ENCODE data around the gene PRKAG2. TPM values are rescaled to one million over a fixed set of nuclear protein-coding genes. Genes with fewer than 3 reads are reported as not detected.

PRKAG2 gene
- total RNA-seq, 2 experiments from 2014 or later, result 23.5 to 25.6 TPM

DNA sequence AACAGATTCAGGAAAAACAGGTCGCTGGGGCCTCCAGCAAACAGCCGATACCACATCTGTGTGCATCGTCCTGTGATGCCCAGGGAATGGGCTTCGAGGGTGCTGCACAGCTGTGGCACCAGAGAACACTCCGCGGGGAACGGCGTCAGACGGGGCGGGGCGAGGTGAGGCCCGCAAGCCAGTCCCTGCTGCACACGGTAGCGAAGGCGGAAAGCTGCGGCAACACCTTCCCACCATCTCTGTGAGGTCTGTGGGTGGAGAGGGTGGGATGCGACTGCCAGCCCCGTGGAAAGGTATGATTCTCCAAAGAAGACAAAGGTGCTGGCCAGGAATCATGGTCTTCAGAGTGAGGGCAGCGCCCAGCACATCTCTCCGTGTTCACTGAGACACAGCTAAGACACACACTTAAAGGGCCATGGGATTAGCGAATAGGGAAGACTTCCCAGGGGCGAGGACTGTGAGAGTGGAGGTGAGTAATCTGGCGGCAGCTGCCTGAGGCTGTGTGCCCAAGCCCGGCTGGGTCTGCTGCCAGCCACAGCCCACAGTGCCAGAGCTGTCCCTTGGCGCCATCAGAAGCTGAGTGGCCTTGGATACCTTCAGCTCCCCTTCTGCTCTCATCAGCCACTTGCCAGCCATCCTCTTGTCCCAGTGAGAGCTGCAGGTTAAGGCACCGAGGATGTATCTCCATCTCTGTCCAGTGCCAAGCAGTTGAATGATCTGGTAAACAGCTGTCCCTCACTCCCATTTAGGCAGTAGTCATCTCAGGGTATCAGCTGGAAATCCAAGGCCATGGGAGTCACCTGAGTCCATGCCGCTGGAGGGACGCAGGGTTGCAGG lies 17.6 kb downstream of the PRKAG2 start:
- H3K9me3 Mint-ChIP-seq, result no peaks in the 10 kb centered on the region
- no peaks in the 10 kb centered on the region for H3K36me3 Mint-ChIP-seq
- no peak for DNase-seq
- H3K27me3 Mint-ChIP-seq, result no peaks in the 10 kb centered on the region
- ChIA-PET CTCF (interaction anchor here (1.5 to 1.9 kb wide), 2 partner anchors 9 to 76 kb away, joined by 3 to 8 read pairs; no protein-coding TSS in a partner anchor), POLR2A (no interaction called here)
- no peak overlapping the region for H3K4me3 Mint-ChIP-seq
- no peak overlapping the region for H3K27ac Mint-ChIP-seq
- intact Hi-C loops (cut with micrococcal nuclease), result no loop called here
- peaks cover 7% of the 10 kb centered on the region for H3K4me1 Mint-ChIP-seq (ENCODE audit: low read depth)

- Mint-ChIP-seq H3K4me1 (ENCODE audit: low read depth) (peaks cover 9% of the 10 kb centered on the region), H3K4me3 (no peak overlapping the region), H3K27me3 (no peaks in the 10 kb centered on the region), H3K9me3 (no peaks in the 10 kb centered on the region), H3K36me3 (no peaks in the 10 kb centered on the region), H3K27ac (no peak overlapping the region)
- DNase-seq, result no peak
- POLR2A ChIA-PET, result no interaction called here
- intact Hi-C loops (cut with micrococcal nuclease), result no loop called here
- CTCF ChIA-PET, result no interaction called here
Observed at GRCh38 chr7:151858456-151858855, 18.5 kb downstream of the PRKAG2 start.

- no peak overlapping the region for H3K27ac Mint-ChIP-seq
- ChIA-PET POLR2A (no interaction called here), CTCF (no interaction called here)
- peaks cover 11% of the 10 kb centered on the region for H3K4me1 Mint-ChIP-seq (ENCODE audit: low read depth)
- H3K27me3 Mint-ChIP-seq, result no peaks in the 10 kb centered on the region
- no peaks in the 10 kb centered on the region for H3K9me3 Mint-ChIP-seq
- H3K36me3 Mint-ChIP-seq, result no peaks in the 10 kb centered on the region
- H3K4me3 Mint-ChIP-seq, result no peak overlapping the region
- intact Hi-C loops (cut with micrococcal nuclease), result no loop called here
- DNase-seq, result no peak
Observed at GRCh38 chr7:151857866-151858450, 19.0 kb downstream of the PRKAG2 start.

- Mint-ChIP-seq H3K36me3 (no peaks in the 10 kb centered on the region), H3K4me3 (no peak overlapping the region), H3K27ac (no peak overlapping the region), H3K9me3 (no peaks in the 10 kb centered on the region), H3K27me3 (no peaks in the 10 kb centered on the region), H3K4me1 (ENCODE audit: low read depth) (peaks cover 15% of the 10 kb centered on the region)
- intact Hi-C loops (cut with micrococcal nuclease), result no loop called here
- ChIA-PET CTCF (no interaction called here), POLR2A (no interaction called here)
- no peak for DNase-seq
Observed at GRCh38 chr7:151857412-151857811, 19.5 kb downstream of the PRKAG2 start.

DNA sequence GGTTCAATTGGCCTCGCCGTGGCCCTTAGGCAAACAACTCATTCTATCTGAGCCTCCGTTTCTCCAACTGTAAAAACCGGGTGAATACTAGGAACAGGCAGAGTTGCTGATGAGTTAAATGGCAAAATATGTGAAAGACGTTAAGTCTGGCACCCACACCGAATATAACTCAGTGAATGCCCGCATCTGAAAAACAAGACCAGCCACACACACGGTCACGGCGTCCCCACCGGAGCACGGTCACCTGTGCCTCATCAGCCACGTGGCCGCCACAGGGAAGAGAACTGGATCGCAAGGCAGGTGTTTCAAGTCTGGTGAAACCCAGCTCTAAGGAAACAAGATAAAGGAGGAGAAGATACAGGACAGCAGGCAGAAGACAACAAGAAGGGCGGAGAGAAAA lies 20.4 kb downstream of the PRKAG2 start:
- DNase-seq, result no peak
- H3K4me1 Mint-ChIP-seq (ENCODE audit: low read depth), result peaks cover 24% of the 10 kb centered on the region
- intact Hi-C loops (cut with micrococcal nuclease), result no loop called here
- H3K27ac Mint-ChIP-seq, result no peak overlapping the region
- CTCF ChIA-PET, result no interaction called here
- H3K4me3 Mint-ChIP-seq, result no peak overlapping the region
- no peaks in the 10 kb centered on the region for H3K27me3 Mint-ChIP-seq
- no peaks in the 10 kb centered on the region for H3K36me3 Mint-ChIP-seq
- POLR2A ChIA-PET, result no interaction called here
- H3K9me3 Mint-ChIP-seq, result no peaks in the 10 kb centered on the region

- no peak overlapping the region for H3K4me3 Mint-ChIP-seq
- H3K27ac Mint-ChIP-seq, result no peak overlapping the region
- ChIA-PET POLR2A (no interaction called here), CTCF (no interaction called here)
- H3K9me3 Mint-ChIP-seq, result no peaks in the 10 kb centered on the region
- intact Hi-C loops (cut with micrococcal nuclease), result no loop called here
- DNase-seq, result no peak
- no peaks in the 10 kb centered on the region for H3K36me3 Mint-ChIP-seq
- no peaks in the 10 kb centered on the region for H3K27me3 Mint-ChIP-seq
- H3K4me1 Mint-ChIP-seq (ENCODE audit: low read depth), result peaks cover 28% of the 10 kb centered on the region
Observed at GRCh38 chr7:151856098-151856497, 20.8 kb downstream of the PRKAG2 start.

DNA sequence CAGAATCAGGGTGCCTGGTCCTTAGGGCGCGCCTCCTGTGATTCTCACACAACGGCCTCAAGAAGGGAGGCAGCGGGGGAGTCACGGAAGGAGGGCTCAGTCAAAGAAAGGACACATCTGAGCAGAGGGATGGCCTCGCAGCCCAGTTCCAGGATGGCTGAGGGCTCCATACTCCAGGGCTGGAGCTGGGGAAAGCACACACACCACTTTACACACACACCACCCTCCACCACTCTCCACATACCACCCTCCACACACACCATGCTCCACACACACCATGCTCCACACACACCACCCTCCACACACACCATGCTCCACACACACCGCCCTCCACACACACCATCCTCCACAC lies 22.2 kb downstream of the PRKAG2 start:
- Mint-ChIP-seq H3K36me3 (no peaks in the 10 kb centered on the region), H3K27ac (no peak overlapping the region), H3K4me1 (ENCODE audit: low read depth) (peaks cover 35% of the 10 kb centered on the region), H3K4me3 (no peak overlapping the region), H3K27me3 (no peaks in the 10 kb centered on the region), H3K9me3 (no peaks in the 10 kb centered on the region)
- intact Hi-C loops (cut with micrococcal nuclease), result no loop called here
- POLR2A ChIA-PET, result no interaction called here
- CTCF ChIA-PET, result no interaction called here
- DNase-seq, result no peak

GRCh38 chr7:151853896-151854719 lies 22.8 kb downstream of the PRKAG2 start:
- Mint-ChIP-seq H3K9me3 (no peaks in the 10 kb centered on the region), H3K27ac (no peak overlapping the region), H3K4me3 (no peak overlapping the region), H3K4me1 (ENCODE audit: low read depth) (peaks cover 35% of the 10 kb centered on the region), H3K36me3 (no peaks in the 10 kb centered on the region), H3K27me3 (no peaks in the 10 kb centered on the region)
- ChIA-PET POLR2A (no interaction called here), CTCF (no interaction called here)
- intact Hi-C loops (cut with micrococcal nuclease), result no loop called here
- no peak for DNase-seq

DNA sequence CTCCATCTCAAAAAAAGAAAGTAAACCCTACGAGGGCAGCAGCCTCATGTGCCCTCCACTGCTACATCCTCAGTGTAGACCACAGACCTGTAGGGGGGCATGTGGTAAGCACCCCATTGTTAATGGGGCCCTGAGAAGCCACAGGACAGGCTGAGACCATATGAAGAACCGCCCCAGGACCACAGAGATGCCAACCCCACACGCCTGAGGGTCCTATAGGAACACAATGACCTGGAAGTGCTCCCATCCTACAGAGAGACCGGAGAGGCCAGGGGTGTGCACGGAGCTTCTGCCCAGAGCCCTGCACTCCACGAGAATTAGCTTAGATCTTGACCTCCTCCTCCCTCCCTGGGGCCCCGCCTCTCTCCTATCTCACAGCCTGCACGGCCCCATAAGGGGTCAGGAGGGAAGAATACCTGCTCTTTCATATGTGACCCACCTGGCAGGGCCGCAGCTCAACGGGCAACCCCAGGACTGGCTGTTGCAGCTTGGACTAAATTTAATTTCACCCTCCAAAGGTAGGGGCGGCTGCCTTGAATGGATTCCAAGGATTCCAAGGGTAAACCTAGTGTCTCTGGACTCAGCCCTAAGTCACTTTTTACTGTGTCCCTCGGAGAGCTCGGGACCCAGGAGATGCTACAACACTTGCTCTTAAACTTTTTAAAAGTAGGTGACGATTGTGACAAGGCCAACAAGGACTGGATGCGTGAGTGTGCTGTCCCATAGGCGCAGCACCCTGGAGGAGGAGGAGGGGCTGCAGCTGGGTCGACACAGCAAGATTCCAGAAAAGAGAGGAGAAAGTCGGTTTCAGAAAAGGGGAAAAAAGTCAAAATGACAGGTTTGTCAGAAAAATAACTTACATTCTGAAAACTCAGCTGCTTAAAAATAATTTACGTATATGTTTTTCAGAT lies 24.2 kb downstream of the PRKAG2 start:
- no peaks in the 10 kb centered on the region for H3K9me3 Mint-ChIP-seq
- ChIA-PET POLR2A (no interaction called here), CTCF (interaction anchor here (1.8 kb wide), 1 partner anchor 13 kb away, joined by 7 read pairs; no protein-coding TSS in a partner anchor)
- no peaks in the 10 kb centered on the region for H3K27me3 Mint-ChIP-seq
- no peak for DNase-seq
- no peak overlapping the region for H3K27ac Mint-ChIP-seq
- intact Hi-C loops (cut with micrococcal nuclease), result no loop called here
- H3K4me3 Mint-ChIP-seq, result no peak overlapping the region
- peaks cover 35% of the 10 kb centered on the region for H3K4me1 Mint-ChIP-seq (ENCODE audit: low read depth)
- no peaks in the 10 kb centered on the region for H3K36me3 Mint-ChIP-seq

- DNase-seq, result peak; percentile 19
- Mint-ChIP-seq H3K27ac (peak overlapping the region; percentile 65), H3K9me3 (no peaks in the 10 kb centered on the region), H3K36me3 (no peaks in the 10 kb centered on the region), H3K4me1 (ENCODE audit: low read depth) (peaks cover 31% of the 10 kb centered on the region), H3K4me3 (peak overlapping the region; percentile 51), H3K27me3 (no peaks in the 10 kb centered on the region)
- POLR2A ChIA-PET, result interaction anchor here (0.6 to 1.3 kb wide), 4 partner anchors 13 to 60 kb away, joined by 3 to 6 read pairs (median 4); partner anchors contain the start of gene PRKAG2
- intact Hi-C loops (cut with micrococcal nuclease), result loop anchor here (2.0 kb wide), 1 partner anchor 17 kb away; no protein-coding TSS in a partner anchor
- CTCF ChIA-PET, result interaction anchor here (1.3 to 1.9 kb wide), 4 partner anchors 12 to 69 kb away, joined by 4 to 7 read pairs (median 6); partner anchors contain the start of gene PRKAG2
Observed at GRCh38 chr7:151851782-151852181, 25.1 kb downstream of the PRKAG2 start.

DNA sequence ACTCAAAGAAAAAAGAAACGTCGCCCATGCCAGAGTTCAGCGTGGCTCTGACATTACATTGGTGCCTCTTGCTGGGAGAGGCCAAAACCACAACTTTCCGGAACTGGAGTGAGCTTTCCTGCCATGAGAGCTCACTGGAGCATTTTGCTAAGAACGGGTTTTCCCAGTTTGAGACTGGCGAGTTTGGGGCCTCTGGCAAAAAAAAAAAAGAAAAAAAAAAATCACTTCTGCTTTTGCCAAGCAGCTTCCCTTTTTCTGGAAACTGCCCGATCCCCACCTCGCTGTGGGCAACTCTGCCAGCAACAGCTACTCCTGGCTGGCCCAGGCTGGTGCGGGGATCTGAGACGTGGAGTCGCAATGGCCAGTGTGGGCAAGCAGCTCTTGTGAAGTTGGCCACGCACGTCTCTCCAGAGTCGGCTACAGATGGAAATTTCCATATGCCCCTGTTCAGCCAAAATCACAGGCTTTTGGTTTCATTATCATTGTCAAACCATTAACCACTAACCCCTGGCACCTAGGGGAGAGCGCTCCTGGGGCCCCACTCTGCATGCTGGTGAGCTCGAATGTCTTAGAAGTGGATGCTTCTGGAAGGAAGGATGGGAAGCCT lies 25.7 kb downstream of the PRKAG2 start:
- Mint-ChIP-seq H3K4me1 (ENCODE audit: low read depth) (peaks cover 28% of the 10 kb centered on the region), H3K4me3 (peak overlapping the region; percentile 51), H3K36me3 (no peaks in the 10 kb centered on the region), H3K27me3 (no peaks in the 10 kb centered on the region), H3K9me3 (no peaks in the 10 kb centered on the region), H3K27ac (peak overlapping the region; percentile 65)
- ChIA-PET POLR2A (interaction anchor here (0.6 to 1.3 kb wide), 4 partner anchors 12 to 59 kb away, joined by 3 to 6 read pairs (median 4); partner anchors contain the start of gene PRKAG2), CTCF (interaction anchor here (1.3 to 1.9 kb wide), 4 partner anchors 12 to 69 kb away, joined by 4 to 7 read pairs (median 6); partner anchors contain the start of gene PRKAG2)
- DNase-seq, result peak; percentile 60
- intact Hi-C loops (cut with micrococcal nuclease), result loop anchor here (2.0 kb wide), 1 partner anchor 16 kb away; no protein-coding TSS in a partner anchor

All from activated CD4-positive, alpha-beta memory T cell treated with anti-CD3 and anti-CD28 coated beads for 36 hours (primary cell).